Measurements from ENCODE around the gene LRP1B. TPM values are rescaled to one million over a fixed set of nuclear protein-coding genes. Genes with fewer than 3 reads are reported as not detected.

Gene LRP1B
- total and polyA plus RNA-seq, 2 of the 8 experiments (the other 6 are each of a cell fraction or from before 2014, with no cell fraction given) = 0.03 TPM; not detected in 1

GRCh38 chr2:141946016-141946415 lies 184.8 kb downstream of the LRP1B start:
- H3K4ac ChIP-seq (replicated peaks; ENCODE audit: insufficient read length, low read depth, low read length) = no peak overlapping the region
- FAIRE-seq = no peak
- no peaks in the 10 kb centered on the region for H3K36me3 ChIP-seq (ENCODE audit: control insufficient read depth in 2 of 4, insufficient read depth in 4 of 4, low read length in 3 of 4)
- no peak overlapping the region for H3K4me2 ChIP-seq (ENCODE audit: insufficient read depth in 1 of 2, low read depth in 2 of 2, low read length in 2 of 2)
- H2BK12ac ChIP-seq (ENCODE audit: low read depth, low read length) = no peak overlapping the region
- H2AK5ac ChIP-seq (ENCODE audit: low read depth, low read length) = no peak overlapping the region
- H3K14ac ChIP-seq (ENCODE audit: insufficient read length) = no peak overlapping the region
- H4K20me1 ChIP-seq (replicated peaks in 1 of 2; ENCODE audit: control insufficient read depth in 1 of 2, insufficient read depth in 2 of 2, low read length in 2 of 2) = no peaks in the 10 kb centered on the region
- H2AFZ ChIP-seq (ENCODE audit: low read length) = no peak overlapping the region; the same call in 1 of the 2 replicates
- no peak overlapping the region for H3K23ac ChIP-seq (ENCODE audit: insufficient read length)
- H3K79me2 ChIP-seq (ENCODE audit: control insufficient read depth in 1 of 2, insufficient read depth in 2 of 2, low read length in 2 of 2) = no peaks in the 10 kb centered on the region
- DNase-seq (ENCODE audit: low read depth in 1 of 2, low spot score in 2 of 2) = no peak
- no peak overlapping the region for H2BK120ac ChIP-seq (replicated peaks; ENCODE audit: low read depth, low read length)
- H3K4me1 ChIP-seq (replicated peaks in 1 of 4; ENCODE audit: control insufficient read depth in 3 of 4, insufficient read depth in 4 of 4, low read length in 3 of 4) = no peaks in the 10 kb centered on the region
- ChIA-PET CTCF (ENCODE audit: partially characterized antibody) (no interaction called here), POLR2A (ENCODE audit: partially characterized antibody) (interaction anchor here (0.6 kb wide), 1 partner anchor 42 kb away, joined by 3 read pairs; no protein-coding TSS in a partner anchor)
- H3K27me3 ChIP-seq (replicated peaks in 1 of 4; ENCODE audit: control insufficient read depth in 3 of 4, extremely low read depth in 1 of 4, insufficient read depth in 3 of 4, low read length in 3 of 4) = no peaks in the 10 kb centered on the region
- H4K91ac ChIP-seq (replicated peaks; ENCODE audit: insufficient read length, low read length) = no peak overlapping the region
- H2BK20ac ChIP-seq (ENCODE audit: low read length) = no peak overlapping the region
- WGBS, 2 experiments (ENCODE audit: extremely low coverage in 1 of 2, insufficient coverage in 1 of 2, insufficient read length in 1 of 2, insufficient replicate concordance in 2 of 2, low coverage in 1 of 2, low lambda C conversion rate in 2 of 2, missing lambda C conversion rate in 1 of 2) = 71% methylated on average over 3 of the region's 3 CpGs; no CpG with 5 or more reads in 1 of the 2 experiments
- H3K9ac ChIP-seq (replicated peaks in 1 of 4; ENCODE audit: extremely low read depth in 1 of 4, low read depth in 3 of 4, low read length in 3 of 4) = no peak overlapping the region
- no peak overlapping the region for H2BK15ac ChIP-seq (ENCODE audit: low read length)
- H4K8ac ChIP-seq (ENCODE audit: extremely low read depth, insufficient read depth, low read length) = no peak overlapping the region
- no peak overlapping the region for H3K4me3 ChIP-seq (ENCODE audit: extremely low read depth in 1 of 4, insufficient read depth in 2 of 4, low read depth in 3 of 4, low read length in 4 of 4)
- H4K5ac ChIP-seq (ENCODE audit: insufficient read length, low read depth, low read length) = no peak overlapping the region
- H3K79me1 ChIP-seq (ENCODE audit: low read depth, low read length) = no peaks in the 10 kb centered on the region
- H3K23me2 ChIP-seq (ENCODE audit: low read depth, low read length) = no peaks in the 10 kb centered on the region
- H2BK5ac ChIP-seq (ENCODE audit: low read depth, low read length) = no peak overlapping the region
- no peak overlapping the region for H3K27ac ChIP-seq (ENCODE audit: low read depth, low read length)
- no peaks in the 10 kb centered on the region for H3K9me3 ChIP-seq (ENCODE audit: insufficient read depth in 2 of 2, low read depth in 1 of 2, low read length in 1 of 2)
- no peak overlapping the region for H3K56ac ChIP-seq (replicated peaks; ENCODE audit: insufficient read length, low read depth, low read length)
- no peak overlapping the region for H3K18ac ChIP-seq (ENCODE audit: extremely low read depth, low read length)
- TF ChIP-seq E2F6 (IDR thresholded peaks at IDR 0.05) (no peak), TBP (IDR thresholded peaks at IDR 0.05; ENCODE audit: low read depth, low read length) (no peak), CBX5 (IDR thresholded peaks at IDR 0.05; ENCODE audit: low read depth, low read length) (no peak), POU5F1 (IDR thresholded peaks at IDR 0.05; ENCODE audit: low read depth, low read length) (no peak), YY1 (IDR thresholded peaks at IDR 0.05; ENCODE audit: low read depth, low read length) (no peak), BRCA1 (IDR thresholded peaks at IDR 0.05; ENCODE audit: low read depth, low read length) (no peak), SRF (IDR thresholded peaks at IDR 0.05; ENCODE audit: low read depth, low read length) (no peak), NANOG (IDR thresholded peaks at IDR 0.05; ENCODE audit: insufficient read depth, low read depth, low read length, poor library complexity, severe bottlenecking) (no peak), SIRT6 (IDR thresholded peaks at IDR 0.05; ENCODE audit: low read length) (no peak), SP4 (IDR thresholded peaks at IDR 0.05; ENCODE audit: low read length) (no peak), RNF2 (IDR thresholded peaks at IDR 0.05; ENCODE audit: borderline replicate concordance, low read depth, low read length, missing control alignments, poor library complexity, severe bottlenecking) (no peak), JUND (IDR thresholded peaks at IDR 0.05; ENCODE audit: low read length) (no peak), MAX (IDR thresholded peaks at IDR 0.05) (no peak), SUZ12 (IDR thresholded peaks at IDR 0.05; ENCODE audit: low read length) (no peak)

All from H1 (cell line).